Activated CD8-positive, alpha-beta memory T cell treated with anti-CD3 and anti-CD28 coated beads for 4 hours (primary cell): Measurements from ENCODE around the gene GABRA5.
"Not testable (repeated sequence)": the region's sequence is repeated elsewhere in the genome, so short reads cannot be mapped to it uniquely, and the experiment has no call there.

ENCODE experiments used
- DNase-seq, 2 donors: peaks; one replicate each; pipeline ENCODE4 v3.0.0-alpha.2; 2020; ENCODE audit warnings: low read depth in 2 of 2

GABRA5 gene

DNA sequence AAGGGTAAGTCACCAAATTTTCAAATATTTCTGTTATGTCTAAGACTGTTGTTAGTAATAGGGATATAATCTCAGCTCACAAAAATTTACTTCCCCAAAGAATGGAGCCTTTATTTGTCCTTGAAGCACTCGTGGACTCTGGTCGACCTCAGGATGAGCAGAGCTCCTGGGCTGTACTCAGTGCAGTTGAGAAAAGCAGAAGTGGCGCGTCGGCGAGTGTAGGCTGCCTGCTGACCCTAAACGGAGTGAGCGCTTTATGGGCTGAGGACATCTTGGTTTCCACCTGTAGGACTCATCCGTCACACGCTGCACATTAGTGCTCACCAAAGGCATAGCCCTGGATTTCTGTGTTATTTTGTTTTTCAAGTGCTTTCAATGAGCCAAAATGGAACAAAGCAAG is 11.0 kb downstream of the GABRA5 start:
- DNase-seq = no peak

DNA sequence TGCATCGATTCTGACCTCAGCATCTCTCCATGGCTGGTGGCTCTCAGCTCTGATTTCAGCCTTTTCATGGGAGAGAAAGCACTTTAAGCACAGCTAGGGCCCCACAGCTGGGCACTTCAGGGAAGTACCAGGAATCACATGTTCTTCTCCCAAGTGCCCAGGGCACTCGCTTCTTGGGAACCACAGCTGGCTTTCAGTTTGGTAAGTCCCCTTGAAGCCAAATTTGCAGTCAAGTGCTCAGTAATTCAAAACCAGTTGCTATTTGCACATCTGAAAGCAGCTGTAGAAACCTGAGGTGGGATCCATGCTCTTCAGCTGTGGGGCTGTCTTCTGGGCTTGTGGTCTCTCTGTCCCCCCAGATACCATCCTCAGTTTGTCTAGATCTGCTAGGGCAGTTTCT is 12.8 kb downstream of the GABRA5 start:
- no peak for DNase-seq

DNA sequence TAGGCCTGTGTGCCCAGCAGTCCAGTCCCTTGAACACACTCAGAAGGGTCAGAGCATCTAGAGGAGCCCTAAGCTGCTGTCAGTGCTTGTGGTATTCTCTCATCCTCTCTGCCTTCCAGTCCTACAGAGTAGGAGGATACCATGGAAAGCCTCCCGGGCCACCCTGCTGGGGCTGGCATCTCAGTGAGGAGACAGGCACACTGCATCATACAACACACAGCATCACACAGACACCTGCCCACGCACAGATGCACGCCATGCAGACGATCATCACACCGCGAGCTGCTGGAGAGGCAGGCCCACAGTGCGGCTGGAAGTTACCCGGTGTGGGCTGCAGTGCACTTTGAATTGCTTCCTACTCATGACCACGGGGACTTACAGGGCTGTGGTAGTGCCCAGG is 15.2 kb downstream of the GABRA5 start:
- DNase-seq = no peak

DNA sequence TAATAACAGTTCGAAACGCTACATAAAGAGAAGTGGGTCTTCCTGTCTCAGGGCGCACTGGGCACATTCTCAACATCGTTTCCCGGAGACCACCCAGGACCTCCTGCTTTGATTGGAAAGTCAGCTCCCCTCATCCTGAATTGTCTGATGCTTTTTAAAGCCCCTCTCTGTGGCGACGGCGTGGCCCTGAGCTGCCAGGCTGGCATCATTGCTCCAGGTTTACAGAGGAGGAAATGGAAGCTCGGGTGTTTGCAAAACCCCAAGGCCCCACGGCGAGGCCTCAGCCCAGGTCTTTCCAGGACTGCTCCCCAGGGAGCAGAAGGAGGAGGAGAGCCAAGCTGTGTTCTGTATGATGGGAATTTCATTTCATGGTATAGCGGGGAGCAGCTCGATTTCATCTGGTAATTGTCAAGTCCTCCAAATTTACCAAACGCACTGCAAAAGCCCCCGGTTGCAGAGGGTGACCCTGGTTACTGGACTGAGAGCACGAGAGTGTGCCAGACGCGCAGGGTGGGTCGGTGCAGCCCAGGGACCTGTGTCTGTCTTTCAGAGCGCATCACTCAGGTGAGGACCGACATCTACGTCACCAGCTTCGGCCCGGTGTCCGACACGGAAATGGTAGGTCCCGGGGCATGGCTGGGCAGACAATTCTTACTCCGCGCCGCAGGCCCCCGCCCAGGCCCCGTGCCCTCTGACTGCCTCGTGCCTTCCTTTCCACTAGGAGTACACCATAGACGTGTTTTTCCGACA is 15.9 kb downstream of the GABRA5 start:
- no peak for DNase-seq

DNA sequence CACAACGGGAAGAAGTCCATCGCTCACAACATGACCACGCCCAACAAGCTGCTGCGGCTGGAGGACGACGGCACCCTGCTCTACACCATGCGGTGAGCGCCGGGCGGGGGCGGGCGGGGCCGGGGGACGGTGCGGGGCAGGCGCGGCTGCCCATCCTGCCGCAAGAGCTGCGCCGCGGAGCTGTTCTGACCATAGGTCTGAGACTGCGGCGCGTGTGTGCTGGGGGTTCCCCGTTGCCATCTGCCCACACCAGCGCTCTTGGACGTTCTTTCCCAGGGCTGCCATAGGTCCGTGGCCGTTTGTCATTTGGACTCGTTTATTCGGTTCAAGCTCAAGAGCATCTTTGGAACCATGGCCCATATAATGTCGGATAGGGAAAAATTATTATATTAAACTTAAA is 16.6 kb downstream of the GABRA5 start:
- no peak for DNase-seq

DNA sequence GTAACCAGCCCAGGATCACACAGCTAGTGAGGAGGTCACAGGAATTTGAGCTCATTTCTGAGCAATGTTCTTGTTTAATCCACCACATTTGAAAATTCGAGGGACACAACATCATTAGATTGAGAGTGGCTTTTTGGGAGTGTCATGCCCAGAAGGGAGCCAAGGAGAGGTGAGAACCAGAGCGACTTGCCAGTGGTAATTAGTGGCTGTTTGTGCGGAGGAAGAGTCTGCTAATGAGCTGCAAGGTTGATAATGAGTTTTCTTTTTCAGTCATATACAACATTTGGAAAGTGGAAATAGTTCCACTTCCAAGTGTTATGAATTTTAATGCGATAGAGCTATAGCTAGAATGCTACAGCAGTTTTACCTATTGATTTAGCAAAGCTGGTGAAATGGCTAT is 19.7 kb downstream of the GABRA5 start:
- DNase-seq = no peak

DNA sequence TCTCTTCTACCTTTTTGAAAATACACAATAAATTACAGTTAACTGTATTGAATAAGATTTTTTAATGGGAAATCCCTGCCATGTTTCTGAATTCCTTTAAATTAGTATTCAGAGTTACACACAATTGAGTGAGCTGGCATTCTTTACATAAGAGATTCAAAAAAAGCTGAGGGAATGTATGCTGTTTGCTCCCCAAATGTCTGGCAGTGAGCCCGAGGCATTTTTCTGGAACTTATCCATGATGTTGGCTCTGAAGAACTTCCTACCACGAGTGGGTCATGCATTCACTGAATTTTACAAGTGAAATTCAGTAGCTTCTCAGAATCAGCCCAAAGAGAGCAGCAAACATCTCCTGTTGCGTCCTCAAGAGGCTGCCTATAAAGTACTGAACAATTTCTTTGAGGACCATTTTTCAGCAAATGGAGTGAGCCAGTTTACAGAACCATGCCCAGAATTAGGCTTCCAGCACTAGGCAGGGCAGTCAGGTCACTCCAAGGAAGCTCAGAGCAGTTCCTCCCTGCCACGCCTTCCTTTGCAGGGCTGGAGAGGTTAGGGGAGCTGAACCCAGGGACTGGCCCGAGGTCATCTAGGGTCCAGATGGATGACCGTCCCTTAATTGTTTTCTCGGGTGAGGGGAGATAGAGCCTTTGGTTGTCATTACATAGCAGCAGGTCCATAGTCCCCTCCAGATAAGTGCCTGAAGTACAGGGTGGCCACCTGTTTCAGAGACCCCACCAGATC is 21.2 kb downstream of the GABRA5 start:
- DNase-seq = no peak

DNA sequence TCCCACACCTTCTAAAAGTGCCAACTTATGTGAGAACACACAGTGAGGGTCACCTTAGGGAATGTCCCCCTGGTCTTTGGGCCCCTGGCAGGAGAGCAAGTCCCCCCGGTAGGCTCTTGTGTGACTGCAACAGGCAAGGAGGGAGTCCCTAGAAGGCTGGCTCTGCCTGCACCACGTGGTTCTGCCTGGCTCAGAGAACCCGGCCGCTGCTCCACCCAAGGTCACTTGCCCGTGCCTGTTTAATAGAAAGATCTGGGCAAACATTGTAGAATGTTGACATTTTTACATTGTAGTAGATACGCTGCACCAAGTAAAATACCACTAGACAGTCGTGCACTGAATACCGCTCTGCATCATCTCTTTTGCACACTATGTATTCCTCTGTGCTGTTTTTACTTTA is 21.9 kb downstream of the GABRA5 start:
- DNase-seq = no peak

DNA sequence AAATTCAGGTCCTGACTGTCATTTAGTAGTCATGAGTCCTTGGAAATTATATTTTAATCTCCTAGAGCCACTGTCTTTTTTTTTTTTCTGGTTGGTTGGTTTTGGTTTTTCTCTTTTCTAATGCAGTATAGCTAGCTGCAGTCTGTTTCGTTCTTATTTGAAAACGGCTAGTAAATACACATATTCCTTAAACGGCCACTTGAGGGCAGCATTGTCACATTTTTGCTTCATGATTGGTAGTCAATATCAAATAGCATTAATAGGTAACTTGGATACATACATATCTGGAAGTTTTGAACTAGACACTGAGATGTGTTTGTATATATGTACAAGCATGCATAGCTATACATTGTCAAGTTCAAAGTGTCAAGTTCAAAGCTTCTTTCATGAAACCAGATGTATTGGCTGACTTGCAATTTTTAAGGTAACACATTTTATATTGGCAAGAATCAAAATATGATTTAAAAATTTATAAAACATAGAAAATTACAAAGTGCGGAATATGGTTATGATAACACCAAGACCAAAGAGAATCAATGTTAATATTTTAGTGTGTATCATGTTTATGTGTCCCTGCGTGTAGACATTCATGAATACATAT is 22.5 kb downstream of the GABRA5 start:
- DNase-seq = peak in 1 of 2 donors; percentile 4

DNA sequence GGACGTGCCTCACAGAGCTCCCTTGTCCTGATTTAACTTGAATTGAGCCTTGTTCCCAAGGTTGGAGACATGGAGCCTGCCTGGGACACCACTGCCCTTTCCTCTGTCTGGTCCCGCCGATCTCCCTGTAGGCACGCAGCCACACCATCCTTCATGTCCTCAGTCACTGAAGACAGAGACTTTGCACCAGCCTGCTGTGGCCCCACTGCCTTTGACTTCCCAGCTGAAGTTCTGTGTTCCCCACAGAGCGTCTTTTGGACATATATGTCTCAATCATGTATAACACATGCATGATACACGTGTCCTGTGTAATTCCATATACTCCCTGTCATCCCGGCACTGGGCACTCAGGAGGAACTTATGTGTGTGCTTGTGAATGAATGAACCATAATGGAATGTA is 23.6 kb downstream of the GABRA5 start:
- no peak for DNase-seq

DNA sequence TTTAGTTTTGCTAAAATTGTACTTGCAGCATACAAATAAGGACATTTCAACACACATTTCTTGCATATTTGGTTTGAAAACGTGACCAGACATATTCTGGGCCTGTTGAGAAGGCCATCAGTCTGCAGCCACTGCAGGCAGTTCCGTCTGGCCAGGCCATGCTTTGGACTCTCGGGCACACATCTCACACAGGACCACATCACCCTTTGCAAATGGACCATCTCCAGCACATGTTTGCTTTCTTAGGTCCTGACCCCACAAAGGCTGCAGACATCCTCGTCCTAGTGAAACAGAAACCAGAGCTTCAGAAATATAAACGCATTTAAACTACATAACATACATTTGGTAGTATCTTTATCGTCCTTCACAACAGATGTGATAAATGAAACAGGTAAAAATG is 24.1 kb downstream of the GABRA5 start:
- no peak for DNase-seq

DNA sequence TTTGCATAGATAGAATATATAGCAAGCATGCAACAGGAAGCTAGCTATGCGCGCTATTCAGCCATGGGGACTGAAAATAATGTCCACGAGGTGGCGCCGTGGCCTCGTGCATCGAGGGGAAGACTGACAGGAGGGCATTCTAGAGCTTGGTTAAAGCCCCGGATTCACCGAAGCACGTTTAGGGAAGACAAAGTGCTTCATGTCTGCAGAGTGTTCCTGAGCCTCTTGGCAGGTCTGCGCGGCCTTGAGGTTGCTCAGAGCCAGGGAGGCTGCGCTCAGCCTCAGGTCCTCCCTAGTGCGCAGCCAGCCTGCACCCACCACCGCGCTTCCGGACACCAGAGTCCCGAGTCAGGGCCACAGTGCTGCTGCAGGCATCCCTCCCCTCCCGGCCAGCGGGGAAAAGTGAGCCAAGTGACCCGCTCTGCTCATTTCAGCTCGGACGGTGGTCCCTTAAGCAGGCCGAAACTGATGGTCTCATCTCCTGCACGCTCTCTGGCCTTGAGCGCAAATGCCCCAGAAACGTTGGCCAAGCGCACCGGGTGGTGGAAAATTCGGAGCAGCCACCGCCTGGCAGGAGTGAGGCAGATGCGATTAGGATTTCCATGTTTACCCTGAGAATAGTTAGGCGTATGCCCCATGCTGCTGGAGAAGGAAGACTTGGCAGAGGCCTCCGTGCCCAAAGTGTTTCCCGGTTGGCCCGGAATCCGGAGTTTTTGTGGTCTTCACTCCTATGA is 24.8 kb downstream of the GABRA5 start:
- no peak for DNase-seq

DNA sequence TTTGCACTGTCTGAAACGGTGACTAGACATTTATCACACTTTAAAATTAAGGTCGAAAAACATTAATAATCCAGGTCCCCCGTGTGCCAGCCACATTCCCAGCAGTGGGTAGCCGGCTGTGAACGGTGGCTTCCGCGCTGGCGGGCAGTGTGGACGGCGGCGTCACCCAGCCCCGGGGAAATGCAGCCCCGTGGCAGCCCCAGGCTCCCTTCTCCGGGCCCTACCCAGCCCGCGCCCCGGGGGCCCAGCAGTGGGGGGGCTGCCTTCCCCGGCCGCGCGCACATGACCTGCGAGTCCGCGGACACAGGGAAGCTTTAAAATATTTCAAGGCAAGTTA is 25.3 kb downstream of the GABRA5 start:
- no peak for DNase-seq

DNA sequence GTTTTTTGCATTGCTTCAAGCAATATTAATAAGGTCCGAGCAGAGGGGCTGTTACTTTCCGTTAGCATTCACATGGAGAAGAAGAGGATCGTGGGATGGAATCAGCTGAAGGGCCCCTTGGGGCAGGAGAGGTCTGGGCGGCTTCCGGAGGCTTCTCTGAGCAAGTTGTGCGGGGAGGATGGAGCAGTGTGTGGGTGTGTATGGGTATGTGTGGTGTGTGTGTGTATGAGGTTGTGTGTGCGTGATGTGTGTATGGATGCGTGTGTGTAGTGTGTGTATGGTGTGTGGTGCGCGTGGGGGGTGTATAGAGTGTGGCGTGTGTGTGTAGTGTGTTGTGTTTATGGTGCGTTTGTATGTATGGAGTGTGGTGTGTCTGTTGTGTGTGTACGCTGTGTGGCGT is 25.8 kb downstream of the GABRA5 start:
- no peak for DNase-seq

DNA sequence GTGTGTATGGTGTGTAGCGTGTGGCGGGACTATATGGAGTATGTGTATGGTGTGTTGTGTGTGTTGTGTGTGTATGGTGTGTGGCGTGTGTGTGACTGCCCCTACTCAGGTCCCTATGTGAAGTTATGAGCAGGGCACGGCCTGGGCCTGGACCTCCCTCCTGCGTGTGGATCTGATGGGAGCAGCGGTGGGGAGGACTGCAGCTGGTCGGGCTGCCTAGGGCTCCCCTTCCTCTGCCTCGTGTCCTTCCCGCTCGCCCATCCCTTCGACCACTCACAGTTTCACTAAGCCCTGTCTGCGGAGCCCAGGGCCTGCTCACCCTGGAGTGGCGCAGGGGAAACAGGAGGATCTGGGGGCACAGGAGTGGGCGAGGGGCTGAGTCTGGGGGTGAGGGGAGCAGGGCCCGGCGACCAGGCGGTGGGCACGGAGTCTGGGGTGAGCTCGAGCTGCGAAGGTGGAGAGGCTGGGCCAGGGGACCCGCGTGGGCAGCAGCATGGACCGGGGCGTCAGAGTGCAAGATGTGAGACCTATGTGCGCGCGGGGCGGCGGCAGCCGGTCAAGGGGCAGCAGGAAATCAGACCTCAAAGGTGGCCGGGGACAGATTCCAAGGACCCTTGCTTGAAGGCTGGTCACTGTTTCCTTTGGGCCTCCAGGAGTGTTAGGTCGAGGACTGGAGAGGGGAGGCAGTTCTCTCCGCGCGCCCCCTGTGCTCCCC is 26.6 kb downstream of the GABRA5 start:
- no peak for DNase-seq

DNA sequence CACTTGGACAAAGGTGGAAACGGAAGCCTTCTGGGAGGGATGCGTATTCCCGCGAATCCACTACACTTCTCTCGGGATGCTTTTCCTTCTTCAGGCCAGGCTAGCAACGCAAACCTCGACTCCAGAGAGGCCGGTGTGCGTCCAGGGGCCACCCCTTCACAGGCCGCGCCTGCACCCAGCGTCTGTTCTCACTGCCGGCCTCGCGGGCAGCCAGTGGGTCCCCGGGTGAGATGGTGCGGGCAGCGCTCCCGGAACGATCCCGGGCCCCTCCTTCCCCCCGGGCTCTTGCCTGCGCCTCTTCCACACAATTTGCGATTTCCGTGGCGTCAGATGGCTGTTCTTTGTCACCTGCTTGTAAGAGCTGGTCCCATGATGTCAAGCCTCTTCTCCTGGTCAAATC is 27.3 kb downstream of the GABRA5 start:
- no peak for DNase-seq

DNA sequence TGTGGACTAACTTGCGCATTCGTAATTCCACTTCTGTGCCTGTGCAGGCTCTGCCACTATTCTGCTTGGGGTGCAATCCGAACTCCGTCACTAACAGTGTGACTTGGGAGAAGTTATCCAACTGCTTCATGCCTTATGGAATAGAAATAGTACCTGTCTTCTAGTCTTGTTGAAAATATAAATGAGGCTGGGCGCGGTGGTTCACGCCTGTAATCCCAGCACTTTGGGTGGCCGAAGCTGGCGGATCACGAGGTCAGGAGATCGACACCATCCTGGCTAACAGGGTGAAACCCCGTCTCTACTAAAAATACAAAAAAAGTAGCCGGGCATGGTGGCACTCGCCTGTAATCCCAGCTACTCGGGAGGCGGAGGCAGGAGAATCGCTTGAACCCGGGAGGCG is 28.5 kb downstream of the GABRA5 start:
- DNase-seq = not testable (repeated sequence)

DNA sequence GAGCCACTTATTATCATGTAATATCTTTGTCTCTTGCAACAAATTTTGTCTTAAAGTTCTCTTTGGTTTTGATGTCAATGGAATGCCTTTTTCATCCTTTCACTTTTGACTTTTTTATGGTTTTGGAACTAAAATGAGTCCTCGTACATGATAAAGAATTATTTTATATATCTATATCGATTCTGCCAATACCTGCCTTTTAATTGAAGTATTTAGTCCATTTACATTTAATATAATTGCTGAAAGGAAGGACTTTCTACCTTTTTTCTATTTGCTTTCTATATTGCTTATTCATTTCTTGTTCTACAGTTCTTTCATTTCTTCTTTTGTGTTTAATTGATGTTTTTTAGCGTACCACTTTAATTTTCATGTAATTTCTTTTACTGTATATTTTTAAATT is 32.8 kb downstream of the GABRA5 start:
- no peak for DNase-seq

DNA sequence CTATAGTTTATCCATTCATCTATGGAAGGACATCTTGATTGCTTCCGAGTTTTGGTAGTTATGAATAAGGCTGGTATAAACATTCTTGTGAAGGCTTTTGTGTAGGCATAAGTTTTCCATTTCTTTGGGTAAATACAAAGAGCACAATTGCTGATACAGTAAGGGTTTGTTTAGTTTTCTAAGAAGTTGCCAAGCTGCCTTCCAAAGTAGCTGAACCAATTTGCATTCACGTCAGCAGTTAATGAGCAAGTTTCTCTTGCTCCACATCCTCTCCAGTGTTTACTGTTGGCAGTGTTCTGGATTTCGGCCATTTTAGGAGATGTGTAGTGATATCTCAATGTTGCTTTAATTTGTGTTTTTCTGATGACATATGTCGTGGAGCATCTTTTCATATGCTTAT is 34.2 kb downstream of the GABRA5 start:
- no peak for DNase-seq

DNA sequence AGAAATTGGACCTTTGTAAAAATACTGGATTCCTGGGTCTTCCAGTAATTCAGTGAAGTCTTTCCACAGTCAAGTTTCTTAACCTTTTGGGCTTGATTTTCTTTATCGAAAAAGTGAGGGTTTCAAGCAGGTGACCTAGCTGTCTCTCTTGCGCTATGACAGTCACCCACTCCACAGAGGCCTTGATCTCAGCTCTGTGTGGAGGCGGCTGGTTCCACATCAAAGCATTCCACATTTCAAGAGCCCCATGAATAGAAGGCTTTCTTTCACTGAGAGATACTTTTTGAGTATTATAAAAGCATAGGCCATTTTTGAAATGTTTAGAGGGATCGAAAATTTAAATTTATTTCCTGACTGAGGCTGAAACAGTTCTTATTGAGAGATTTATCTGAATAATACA is 43.9 kb downstream of the GABRA5 start:
- DNase-seq = no peak

DNA sequence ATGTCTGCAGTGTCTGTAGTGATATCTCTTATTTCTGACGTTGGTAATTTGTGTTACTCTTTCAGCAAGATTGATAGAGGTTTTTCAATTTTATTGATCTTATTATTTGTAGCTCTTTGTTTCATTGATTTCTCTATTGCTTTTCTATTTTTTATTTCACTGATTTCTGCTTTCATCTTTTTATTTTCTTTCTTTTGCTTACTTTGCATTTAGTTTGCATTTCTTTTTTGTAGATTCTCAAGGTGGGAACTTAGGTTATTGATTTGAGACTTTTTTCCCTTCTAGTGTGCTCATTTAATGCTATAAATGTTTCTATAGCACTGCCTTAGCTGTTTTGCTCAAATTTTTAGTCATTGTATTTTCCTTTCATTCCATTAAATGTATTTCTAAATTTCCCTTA is 54.6 kb downstream of the GABRA5 start:
- no peak for DNase-seq

DNA sequence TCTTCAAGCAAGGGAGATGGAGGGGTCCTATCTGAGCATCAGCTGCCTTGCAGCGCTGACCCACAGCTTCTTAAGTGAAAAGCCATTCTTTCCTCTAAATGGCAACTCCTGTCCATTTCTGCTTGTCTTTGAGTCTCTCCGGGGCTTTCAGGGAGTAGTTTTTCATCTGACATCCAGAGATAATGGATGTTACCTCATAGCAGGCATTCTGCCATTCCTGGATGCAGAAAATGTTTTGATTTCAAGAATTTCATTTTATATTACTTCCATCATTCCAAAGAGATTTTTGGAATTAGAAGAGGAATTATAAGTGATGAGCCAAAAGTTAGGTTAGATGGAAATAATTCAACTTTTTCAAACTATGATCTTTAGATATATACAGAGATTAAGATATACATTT is 59.2 kb downstream of the GABRA5 start:
- no peak for DNase-seq
